Urinary bladder (tissue), 4 donors: ENCODE measurements around the gene GCNT2. TPM values are rescaled to one million over a fixed set of nuclear protein-coding genes. Genes with fewer than 3 reads are reported as not detected.
"Not testable (repeated sequence)": the region's sequence is repeated elsewhere in the genome, so short reads cannot be mapped to it uniquely, and the experiment has no call there.

Experiments used
- DNase-seq: peaks from one replicate; pipeline ENCODE4 v3.0.0-alpha.2; 2015; ENCODE audit errors: extremely low spot score
- H3K27ac ChIP-seq: one replicate; pipeline ENCODE4 v1.5.1; 2013; ENCODE audit warnings: low read depth, mild to moderate bottlenecking, moderate library complexity
- H3K36me3 ChIP-seq: one replicate; pipeline ENCODE4 v1.6.1; 2013; ENCODE audit warnings: mild to moderate bottlenecking, moderate library complexity; ENCODE audit not compliant: insufficient read depth
- H3K4me1 ChIP-seq: one replicate; pipeline ENCODE4 v1.6.1; 2013; ENCODE audit warnings: mild to moderate bottlenecking, moderate library complexity; ENCODE audit not compliant: insufficient read depth
- H3K4me3 ChIP-seq: one replicate; pipeline ENCODE4 v1.5.1; 2013; ENCODE audit warnings: low read depth, low read length
- WGBS: extraction: QIAGEN DNeasy Blood & Tissue Kit; methylation state at CpG from one replicate; pipeline ENCODE4 v1.1.7; 2013; 5-methylcytosine and 5-hydroxymethylcytosine counted together
- polyA plus RNA-seq: library from polyadenylated mRNA; stranded (reverse); fragments of 200-250 nt; gene quantifications from one replicate; pipeline ENCODE4 v1.2.3, GENCODE V29; 2013
- total RNA-seq: library from RNA; depleted of rRNA; stranded (reverse); fragments of >200 nt; gene quantifications from one replicate; pipeline ENCODE4 v1.2.3, GENCODE V29; 2014
- donor health status: healthy with polysubstance abuse.
- donor health status: healthy.

Gene GCNT2
- 15.0 TPM for total RNA-seq
- 1.5 TPM for polyA plus RNA-seq

GRCh38 chr6:10521104-10521808 is at the start of gene GCNT2:
GCNT2 (plus strand) TSS chr6:10521351; CDS start chr6:10528912, 7,561 bp downstream.
- no peak for DNase-seq
- H3K36me3 ChIP-seq = no peaks in the 10 kb centered on the region
- no peak within 1 kb of the TSS for H3K4me3 ChIP-seq
- H3K4me1 ChIP-seq = no peaks in the 10 kb centered on the region
- 30% methylated on average over 12 of the region's 12 CpGs for WGBS
- no peak within 1 kb of the TSS for H3K27ac ChIP-seq

- no peaks in the 10 kb centered on the region for H3K4me1 ChIP-seq
- no peak overlapping the region for H3K27ac ChIP-seq
- WGBS = 90% methylated on average over 3 of the region's 3 CpGs
- no peaks in the 10 kb centered on the region for H3K36me3 ChIP-seq
- DNase-seq = no peak
- no peak overlapping the region for H3K4me3 ChIP-seq
Observed at GRCh38 chr6:10472634-10473033, 48.5 kb upstream of the GCNT2 start.

- H3K36me3 ChIP-seq = no peaks in the 10 kb centered on the region
Observed at GRCh38 chr6:10478187-10479040, 42.7 kb upstream of the GCNT2 start.

GRCh38 chr6:10479939-10480700 is 41.0 kb upstream of the GCNT2 start:
- Histone ChIP-seq H3K4me1 (no peaks in the 10 kb centered on the region), H3K36me3 (no peaks in the 10 kb centered on the region), H3K27ac (no peak overlapping the region), H3K4me3 (no peak overlapping the region)
- WGBS = 76% methylated on average over 7 of the region's 7 CpGs
- no peak for DNase-seq

More at GRCh38 chr6:10478187-10479040, 42.7 kb upstream of the GCNT2 start:
- H3K27ac ChIP-seq = no peak overlapping the region
- no peak for DNase-seq
- no peaks in the 10 kb centered on the region for H3K4me1 ChIP-seq
- H3K4me3 ChIP-seq = no peak overlapping the region
- 54% methylated on average over 10 of the region's 10 CpGs for WGBS

GRCh38 chr6:10481101-10481500 is 40.0 kb upstream of the GCNT2 start:
- no peak overlapping the region for H3K27ac ChIP-seq
- 64% methylated on average over 1 of the region's 1 CpG for WGBS
- H3K36me3 ChIP-seq = no peaks in the 10 kb centered on the region
- no peak overlapping the region for H3K4me3 ChIP-seq
- DNase-seq = no peak
- no peaks in the 10 kb centered on the region for H3K4me1 ChIP-seq

- Histone ChIP-seq H3K4me1 (no peaks in the 10 kb centered on the region), H3K36me3 (no peaks in the 10 kb centered on the region), H3K27ac (no peak overlapping the region), H3K4me3 (no peak overlapping the region)
- WGBS = 95% methylated on average over 46 of the region's 46 CpGs
- no peak for DNase-seq
Observed at GRCh38 chr6:10482636-10483257, 38.4 kb upstream of the GCNT2 start.

- Histone ChIP-seq H3K4me1 (no peaks in the 10 kb centered on the region), H3K36me3 (no peaks in the 10 kb centered on the region), H3K4me3 (no peak overlapping the region), H3K27ac (no peak overlapping the region)
- no peak for DNase-seq
- WGBS = 65% methylated on average over 3 of the region's 3 CpGs
Observed at GRCh38 chr6:10484912-10485311, 36.2 kb upstream of the GCNT2 start.

GRCh38 chr6:10485406-10485805 is 35.7 kb upstream of the GCNT2 start:
- Histone ChIP-seq H3K4me3 (no peak overlapping the region), H3K36me3 (no peaks in the 10 kb centered on the region), H3K4me1 (no peaks in the 10 kb centered on the region), H3K27ac (no peak overlapping the region)
- no peak for DNase-seq
- 66% methylated on average over 7 of the region's 7 CpGs for WGBS

GRCh38 chr6:10486215-10486614 is 34.9 kb upstream of the GCNT2 start:
- H3K4me1 ChIP-seq = no peaks in the 10 kb centered on the region
- no peaks in the 10 kb centered on the region for H3K36me3 ChIP-seq
- DNase-seq = no peak
- H3K4me3 ChIP-seq = no peak overlapping the region
- no peak overlapping the region for H3K27ac ChIP-seq
- 87% methylated on average over 4 of the region's 4 CpGs for WGBS

GRCh38 chr6:10486944-10487588 is 34.1 kb upstream of the GCNT2 start:
- not testable (repeated sequence) for H3K36me3 ChIP-seq, H3K27ac ChIP-seq, DNase-seq, H3K4me3 ChIP-seq, H3K4me1 ChIP-seq
- WGBS = 72% methylated on average over 9 of the region's 9 CpGs

- no peak overlapping the region for H3K27ac ChIP-seq
- DNase-seq = no peak
- H3K36me3 ChIP-seq = no peaks in the 10 kb centered on the region
- no peak overlapping the region for H3K4me3 ChIP-seq
- no peaks in the 10 kb centered on the region for H3K4me1 ChIP-seq
- 77% methylated on average over 44 of the region's 44 CpGs for WGBS
Observed at GRCh38 chr6:10487668-10488327, 33.4 kb upstream of the GCNT2 start.

- 97% methylated on average over 32 of the region's 32 CpGs for WGBS
- no peak for DNase-seq
- no peaks in the 10 kb centered on the region for H3K4me1 ChIP-seq
- no peak overlapping the region for H3K27ac ChIP-seq
- no peak overlapping the region for H3K4me3 ChIP-seq
- H3K36me3 ChIP-seq = no peaks in the 10 kb centered on the region
Observed at GRCh38 chr6:10491463-10491862, 29.7 kb upstream of the GCNT2 start.
